Measurements from ENCODE around the gene CAMK1D.

Gene CAMK1D

DNA sequence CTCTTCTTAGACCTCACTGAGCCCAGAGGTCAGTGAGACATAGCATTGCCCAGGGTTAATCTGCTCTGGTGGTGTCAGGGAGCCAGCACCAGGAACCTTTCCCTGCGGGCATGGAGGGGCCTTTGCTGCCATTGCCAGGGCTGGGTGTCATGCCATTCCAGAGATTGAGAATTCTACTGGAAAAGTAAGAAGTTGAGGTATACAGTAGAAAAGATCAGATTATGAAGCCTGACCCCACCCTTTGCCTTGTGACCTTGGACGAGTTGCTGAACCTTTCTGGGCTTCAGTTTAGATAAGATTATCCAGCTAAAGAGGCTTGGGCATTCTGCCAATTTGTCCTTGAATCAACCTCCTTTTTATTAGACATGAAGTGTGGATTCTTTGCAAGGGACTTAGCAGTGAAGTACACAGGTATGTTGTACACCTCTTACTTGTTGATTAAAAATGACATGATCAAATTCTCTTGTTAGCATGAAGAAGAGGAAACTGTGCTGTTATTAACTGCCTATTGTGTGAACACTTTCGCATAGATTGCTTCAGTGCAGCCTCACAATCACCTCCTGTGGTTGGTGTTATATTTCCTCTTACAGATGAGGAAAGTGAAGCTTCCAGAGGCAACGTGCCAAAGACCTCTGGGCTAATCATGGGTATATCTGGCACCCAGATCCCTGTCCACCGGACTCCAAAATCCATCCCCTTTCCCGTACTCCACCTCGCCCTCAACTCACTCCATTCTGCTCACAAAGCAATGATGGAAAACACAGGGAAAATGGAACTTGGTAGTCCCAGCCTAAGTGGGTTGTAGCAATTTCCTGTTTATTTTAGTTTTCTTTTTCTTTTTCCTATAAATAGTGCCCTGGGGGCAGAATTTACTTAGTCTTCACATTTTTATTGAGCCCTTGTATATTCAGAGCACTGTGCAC, 151.3 kb downstream of the CAMK1D start:
- peak; percentile 23 for DNase-seq

DNA sequence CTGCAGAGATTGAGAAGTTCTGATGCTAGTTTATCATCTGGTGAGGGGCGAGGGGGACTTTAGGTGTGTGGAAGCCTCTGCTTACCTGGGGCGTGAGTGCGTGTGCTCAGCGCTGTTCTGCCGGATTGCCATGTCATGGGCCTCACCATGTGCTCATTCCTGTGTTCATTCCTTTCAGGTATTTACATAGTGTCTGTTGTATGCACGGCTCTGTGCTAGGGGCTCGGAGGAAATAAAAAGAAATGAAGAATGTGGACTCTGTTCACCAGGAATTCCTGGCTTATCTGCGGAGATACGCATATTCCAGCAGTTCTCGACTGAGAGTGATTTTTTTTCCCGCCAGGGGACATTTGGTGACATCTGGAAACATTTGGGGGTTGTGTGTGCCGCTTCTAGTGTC, 152.0 kb downstream of the CAMK1D start:
- DNase-seq, result no peak

DNA sequence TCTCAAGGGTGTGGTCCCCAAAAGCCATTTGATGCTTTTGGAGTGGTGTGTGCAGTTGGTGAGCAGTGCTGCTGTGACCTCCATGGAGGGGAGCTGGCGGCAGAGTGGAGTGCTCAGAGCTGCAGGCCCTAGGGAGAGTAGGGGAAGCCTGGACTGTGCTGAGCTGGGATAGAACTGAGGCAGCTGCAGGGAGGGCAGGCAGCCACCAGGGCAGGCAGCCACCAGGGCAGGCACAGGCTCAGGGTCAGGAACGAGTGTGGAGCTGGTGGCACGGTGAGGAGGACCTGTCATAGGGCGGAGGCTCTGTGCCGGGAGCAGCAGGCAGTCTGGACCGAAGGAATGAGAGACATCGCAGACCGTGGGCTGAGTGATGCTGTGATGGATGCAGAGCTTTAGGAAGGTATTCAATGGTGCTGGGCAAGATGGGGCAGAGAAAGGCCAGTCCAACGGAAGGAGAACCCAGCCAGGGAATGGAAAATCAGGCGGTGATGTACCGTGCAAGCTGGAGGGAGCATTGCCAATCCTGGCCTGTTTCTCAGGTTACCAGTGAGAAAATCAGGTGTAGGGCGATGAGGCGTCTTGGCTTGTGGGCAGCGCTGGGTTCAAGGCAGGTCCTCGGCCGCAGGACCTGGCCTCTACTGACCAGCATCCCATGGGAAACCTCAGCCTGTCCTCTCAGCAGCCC, 152.6 kb downstream of the CAMK1D start:
- DNase-seq, result no peak

DNA sequence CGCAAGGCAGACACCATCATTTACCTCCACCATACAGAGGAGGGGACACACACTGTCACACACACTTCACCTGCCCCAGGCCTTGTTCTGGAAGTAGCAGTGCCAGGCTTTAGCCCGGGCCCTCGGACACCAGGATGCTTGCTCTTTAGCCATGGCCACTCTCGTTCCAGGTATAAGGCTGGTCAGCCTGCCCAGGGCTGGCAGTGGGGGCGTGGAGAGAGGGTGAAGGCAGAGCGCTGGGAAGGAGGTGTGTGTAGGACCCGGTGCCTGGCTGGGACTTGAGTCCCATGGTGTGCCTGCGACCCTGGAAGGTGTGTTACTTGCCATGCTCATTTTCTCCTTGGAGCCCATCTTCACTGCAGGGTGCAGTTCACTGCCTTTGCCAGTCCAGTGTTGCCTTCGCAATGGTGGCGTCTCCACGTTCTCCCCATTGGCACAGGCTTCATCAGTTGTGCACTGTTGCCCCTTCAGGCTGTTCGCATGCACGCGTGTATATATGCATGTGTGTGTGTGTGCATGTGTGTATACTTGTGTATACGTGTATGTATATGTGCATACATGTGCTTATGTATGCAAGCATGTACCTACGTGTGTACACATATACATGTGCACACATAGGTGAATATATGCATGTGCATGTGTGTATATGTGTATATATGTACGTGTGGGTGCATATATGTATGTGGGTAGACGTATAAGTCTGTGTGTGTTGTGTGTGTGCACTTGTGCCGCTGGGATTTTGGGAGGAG, 153.4 kb downstream of the CAMK1D start:
- DNase-seq, result no peak

DNA sequence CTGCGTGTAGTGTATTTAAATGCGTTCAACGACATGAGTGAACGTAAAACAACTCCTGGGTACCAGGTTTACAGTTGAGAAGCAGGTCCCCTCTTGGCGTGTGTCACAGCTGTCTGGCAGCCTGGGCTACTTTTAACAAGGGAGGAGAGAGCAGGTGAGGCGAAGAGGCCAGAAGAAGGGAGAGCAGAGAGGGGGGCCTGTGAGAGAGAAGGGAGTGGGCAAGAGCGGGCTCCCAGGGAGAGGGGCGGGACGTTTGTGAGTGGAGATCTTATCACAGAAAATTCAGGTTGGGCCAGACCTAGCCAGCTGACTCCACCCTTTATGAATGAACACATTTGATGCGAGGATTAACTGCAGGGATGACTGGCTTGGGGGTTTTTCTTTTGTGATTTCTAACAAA, 154.0 kb downstream of the CAMK1D start:
- peak; percentile 84 for DNase-seq

DNA sequence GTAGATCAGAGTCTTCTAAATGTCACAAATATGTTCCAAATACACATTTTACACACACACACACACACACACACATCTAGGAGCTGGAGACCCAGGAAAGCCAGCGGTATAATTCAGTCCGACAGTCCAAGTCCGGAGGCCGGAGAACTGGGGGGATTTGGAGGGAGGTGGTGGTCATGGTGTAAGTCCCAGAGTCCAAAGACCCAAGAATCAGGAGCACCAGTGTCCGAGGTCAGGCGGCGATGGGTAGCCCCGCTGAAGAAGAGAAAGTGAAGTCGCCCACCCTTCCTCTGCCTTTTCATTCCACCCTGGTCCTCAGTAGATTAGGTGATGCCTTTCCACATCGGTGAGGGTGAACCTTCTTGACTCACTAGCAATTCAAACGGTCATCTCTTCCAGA, 154.8 kb downstream of the CAMK1D start:
- no peak for DNase-seq

DNA sequence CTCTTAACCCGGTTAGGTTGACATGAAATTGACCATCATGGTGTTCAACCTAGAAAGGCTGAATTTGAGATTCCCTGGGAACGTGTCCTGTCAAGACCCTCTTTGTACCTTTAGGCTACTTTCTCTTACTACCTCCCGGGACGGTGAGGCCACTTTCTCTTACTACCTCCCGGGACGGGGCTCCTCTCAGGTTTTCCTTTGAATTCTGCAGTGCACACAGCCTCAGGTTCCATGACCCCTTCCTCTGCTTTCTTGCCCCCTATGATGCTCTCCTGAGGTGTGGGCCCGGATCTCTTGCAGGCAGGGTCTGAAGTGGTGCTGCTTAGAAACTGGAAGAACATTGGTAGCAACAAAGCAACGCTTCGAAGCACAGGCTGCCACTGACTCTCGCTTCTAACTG, 155.3 kb downstream of the CAMK1D start:
- no peak for DNase-seq

DNA sequence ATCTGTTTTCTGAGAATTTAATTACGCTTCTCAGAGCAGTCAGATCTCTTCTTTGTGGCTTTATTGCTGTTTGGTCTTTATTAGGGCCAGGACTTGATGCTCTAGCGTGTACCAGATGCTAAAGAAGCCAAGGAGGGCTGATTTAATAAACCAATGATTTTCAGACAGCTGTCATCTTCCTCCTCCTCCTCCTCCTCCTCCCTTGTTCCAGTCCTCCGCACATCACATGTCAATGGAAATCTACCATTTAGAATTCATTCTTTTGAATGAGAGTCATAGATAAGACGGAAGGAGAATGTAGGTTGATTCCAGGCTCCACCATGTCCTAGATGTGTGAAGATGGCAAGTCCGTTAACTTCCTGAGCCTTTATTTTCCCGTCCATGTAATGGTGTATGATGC, 156.3 kb downstream of the CAMK1D start:
- no peak for DNase-seq

DNA sequence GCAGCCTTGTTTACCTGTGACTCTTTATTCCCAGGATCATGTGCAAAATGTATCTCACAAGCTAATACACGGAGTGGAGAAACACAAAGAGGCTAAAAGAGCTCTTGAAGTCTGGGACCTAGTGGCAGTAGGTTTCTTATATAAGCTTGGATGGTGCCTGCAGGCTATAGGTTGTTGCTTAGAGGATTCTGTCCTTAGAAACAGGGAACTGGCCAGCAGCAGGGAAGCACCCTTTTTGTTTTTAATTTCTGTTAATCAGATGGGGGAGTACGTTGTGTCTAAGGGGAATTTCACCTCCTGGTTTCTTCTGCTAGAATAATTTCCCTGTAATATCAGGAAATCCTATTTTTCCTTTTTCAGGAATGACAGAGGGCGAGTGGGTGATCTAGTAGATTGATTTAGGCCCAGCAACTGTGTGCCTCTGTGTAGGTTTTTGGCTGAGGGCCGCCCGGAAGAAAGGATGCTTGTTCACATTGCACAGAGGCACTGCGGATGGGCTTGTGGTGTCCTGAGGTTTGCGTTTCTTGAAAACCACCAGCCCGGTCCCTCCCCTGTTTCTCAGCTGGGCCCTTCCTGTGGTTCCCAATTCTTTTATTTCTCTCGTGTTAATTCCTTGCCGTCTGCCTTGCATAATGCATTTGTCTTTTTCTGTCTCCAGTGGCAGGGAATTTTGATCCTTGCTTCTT, 158.0 kb downstream of the CAMK1D start:
- DNase-seq, result no peak

DNA sequence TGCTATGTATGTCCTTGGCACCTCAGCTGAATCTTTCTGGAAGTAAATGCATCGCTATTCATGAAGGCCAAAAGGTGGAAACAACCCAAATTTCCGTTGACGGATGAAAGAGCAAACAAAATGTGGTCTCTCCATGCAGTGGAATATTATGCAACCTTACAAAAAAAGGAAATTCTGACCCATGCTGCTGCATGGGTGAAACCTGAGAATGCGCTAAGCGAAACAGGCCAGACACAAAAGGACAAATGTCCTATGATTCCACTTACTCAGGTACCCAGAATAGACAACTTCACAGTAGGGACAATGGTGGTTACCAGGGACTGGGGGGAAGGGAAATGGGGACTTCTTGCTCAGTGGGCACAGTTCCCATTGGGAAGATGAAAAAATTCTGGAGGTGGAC, 158.8 kb downstream of the CAMK1D start:
- DNase-seq, result no peak

DNA sequence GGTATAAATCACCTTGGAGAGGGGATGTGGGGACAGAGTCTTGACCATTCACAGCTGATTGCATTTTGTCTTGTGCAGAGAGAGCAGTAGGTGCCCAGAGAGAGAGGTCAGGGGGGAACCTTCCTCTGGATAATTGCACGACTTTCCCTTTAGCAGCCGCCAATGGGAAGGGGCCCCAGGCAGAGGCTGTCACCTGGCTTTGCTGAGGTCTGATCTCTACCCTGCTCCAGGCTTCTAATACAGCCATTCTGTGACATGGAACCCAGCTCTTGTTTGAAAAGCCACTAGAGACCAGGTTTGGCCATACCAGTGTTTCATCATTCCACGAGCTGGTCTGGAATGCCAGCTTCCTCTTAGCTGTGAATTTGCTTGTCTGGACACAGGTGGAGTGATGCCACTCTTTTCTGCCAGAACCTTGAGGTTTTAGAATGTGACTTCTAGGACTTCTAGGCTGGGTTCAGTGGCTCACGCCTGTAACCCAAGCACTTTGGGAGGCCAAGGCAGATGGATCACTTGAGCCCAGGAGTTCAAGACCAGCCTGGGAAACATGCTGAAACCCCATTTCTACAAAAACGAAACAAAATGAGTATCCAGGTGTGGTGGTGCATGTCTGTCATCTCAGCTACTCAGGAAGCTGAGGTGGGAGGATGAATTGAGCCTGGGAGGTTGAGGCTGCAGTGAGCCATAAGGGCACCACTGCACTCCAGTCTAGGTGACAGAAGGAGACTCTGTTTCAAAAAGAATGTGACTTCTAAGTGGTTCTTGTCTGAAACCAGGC, 159.9 kb downstream of the CAMK1D start:
- no peak for DNase-seq

DNA sequence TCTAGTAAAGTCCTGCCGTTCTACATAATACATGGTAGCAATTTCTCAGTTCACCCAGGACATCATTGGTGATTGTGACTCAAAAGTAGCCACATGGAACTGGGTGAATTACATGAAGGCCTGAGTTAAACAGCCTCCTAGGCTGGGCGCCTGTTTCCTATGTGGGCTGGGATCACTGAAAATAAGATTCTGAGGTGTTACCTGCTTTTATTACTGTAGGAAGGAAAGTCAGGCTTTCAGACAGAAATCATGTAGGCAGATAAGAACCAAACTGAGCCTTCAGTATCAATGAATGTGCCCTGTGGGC, 160.4 kb downstream of the CAMK1D start:
- no peak for DNase-seq

DNA sequence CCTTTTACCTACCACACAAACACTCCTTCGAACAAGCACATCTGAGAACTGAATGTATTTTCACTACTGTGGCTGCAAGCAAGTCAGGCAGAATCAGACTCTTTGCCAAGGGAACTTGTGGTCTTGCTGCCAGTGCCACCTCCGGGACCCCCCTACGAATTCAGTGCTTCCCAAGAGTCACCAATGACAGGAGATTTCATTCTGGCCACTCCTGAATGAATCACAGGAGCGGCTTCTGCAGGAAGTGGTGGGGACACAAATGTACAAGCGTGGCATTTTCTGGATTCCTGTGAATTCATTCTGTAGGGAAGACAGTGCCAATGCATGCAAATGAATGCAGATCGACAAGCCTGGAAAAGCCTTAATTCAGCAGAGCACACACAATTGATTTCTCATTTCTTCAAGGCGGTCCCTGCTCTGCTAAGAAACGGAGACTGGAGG, 161.2 kb downstream of the CAMK1D start:
- DNase-seq, result no peak

DNA sequence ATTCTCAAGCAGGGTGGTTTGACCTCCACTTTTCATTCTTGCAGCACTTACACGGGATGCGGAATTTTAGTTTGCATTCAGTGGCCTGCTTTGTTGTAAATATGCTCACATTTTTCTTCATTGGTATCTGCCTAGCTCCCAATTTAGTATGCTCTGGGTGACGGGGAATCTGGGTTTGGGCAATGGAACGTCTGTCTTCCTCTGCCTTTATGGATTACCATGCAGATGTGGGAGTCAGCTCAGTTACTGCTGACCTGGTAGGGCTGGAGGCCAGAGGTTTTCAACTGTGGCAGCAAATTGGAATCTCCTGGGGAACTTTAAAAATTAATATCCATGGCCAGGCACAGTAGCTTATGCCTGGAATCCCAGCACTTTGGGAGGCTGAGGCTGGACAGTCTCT, 161.6 kb downstream of the CAMK1D start:
- DNase-seq, result no peak

DNA sequence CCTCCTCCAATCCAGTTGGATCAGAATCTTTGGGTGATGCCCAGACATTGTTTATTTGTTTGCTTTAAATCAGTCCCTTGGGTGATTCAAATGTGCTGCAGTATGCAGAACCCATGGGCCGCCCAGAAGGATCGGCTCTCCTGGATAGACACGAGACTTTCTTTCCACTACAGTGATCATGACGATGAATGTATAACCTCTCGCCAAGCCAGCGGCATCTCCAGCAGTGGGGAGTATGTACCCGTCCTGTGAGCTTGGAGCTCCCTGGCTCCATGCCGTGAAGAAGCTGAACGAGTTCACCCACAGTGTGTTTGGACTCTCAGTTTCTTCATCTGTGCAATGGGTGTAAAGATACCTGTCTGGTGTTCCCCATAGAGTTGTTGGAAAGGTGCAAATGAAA, 162.3 kb downstream of the CAMK1D start:
- DNase-seq, result no peak

DNA sequence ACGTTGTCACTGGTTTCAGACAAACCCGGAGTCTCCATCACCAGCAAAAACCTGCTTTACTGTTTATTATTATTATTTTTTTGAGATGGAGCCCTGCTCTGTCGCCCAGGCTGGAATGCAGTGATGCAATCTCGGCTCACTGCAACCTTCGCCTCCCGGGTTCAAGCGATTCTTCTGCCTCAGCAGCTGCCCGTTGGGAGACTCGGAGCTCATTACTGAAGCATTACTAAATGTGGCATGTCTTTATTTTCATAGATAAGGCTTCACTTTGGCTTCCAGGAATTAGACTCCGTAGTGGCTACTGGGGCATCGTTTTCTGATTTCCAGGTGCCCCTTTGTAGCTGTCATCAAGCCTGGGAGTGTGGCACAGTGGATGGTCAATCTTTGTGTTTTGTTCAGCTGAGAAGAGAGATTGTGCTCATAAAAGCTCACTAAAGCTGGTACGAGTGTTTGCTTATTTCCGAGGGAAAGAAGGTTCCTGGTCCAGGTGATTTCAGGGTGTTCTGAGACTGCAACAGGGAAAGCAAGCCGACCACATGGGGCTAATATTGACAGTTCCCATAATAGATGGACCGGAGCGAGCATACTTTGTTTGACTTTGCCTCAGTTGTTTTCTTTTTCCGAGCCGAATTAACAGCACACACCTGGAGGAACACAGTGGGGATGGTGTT, 163.1 kb downstream of the CAMK1D start:
- DNase-seq, result no peak

DNA sequence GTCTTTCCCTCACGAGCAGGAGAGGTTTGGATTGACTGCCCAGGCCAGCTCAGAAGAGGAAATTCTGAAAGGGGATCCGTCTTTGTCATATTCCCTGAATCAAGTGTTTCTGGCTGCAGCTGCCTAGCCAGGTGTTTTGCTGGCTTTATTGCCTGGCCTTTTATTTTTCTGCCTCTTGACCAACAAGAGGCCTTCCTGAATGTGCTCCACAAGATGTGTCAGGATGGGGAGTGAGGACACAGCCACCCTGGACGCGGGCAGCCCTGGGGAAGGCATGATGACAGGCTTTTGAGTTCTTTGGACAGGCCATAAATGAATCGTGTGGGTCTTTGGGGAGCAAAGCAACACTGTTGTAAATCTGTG, 163.6 kb downstream of the CAMK1D start:
- peak; percentile 68 for DNase-seq

DNA sequence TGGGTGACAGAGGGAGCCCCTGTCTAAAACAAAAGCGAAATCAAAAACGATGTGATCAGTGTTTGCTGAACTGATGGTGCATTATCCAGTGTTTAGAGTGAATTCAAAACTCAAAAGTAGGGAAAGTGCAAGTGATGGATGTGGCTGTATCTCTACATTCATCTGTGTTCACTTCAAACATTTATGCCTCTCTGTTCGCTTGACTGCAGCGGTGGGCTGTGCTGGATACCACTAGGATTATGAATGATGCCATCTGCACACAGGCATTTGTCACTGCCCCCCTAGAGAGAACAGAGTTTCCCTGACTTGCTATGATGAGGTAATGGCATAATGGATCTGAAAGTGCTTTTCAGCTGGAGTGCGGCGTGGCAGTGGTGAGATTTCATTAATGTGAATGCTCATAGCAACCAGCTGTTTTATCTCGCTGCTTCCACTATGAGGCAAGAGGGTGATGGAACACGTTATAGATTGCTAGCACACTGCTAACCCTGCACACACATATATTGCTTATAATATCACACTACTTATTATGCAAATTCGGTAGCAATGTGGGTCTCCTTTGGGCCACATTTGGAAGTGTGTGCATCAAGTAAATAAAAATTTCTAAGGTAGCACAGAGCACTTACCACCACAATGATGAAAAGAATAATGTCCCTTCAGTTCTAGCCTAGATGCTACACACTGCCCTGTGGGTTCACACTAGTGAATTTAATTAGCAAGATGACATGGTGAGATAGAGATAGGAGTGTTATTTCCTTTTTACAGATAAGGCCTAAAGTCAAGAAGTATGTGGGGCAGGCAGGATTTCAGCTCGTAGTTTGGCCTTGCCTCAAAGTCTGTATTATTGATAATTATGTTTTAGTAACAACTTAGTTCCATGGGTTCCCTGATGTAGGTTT, 164.7 kb downstream of the CAMK1D start:
- DNase-seq, result peak; percentile 19

DNA sequence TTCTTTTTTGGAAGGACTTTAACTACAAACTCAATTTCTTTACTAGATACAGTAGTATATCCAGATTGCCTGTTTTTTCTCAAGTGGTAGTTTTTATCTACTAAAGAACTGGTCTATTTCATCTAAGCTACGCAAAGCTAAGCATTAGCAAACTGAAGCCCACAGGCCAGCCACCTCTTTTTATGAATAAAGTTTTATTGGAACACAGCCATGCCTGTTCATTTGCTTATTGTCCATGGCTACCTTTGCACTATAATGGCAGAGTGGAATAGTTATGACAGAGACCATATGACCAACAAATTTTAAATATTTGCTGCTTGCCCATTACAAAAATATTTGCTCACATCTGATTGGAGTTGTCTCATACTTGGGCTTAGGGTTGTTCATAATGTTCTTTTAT, 168.7 kb downstream of the CAMK1D start:
- DNase-seq, result no peak

DNA sequence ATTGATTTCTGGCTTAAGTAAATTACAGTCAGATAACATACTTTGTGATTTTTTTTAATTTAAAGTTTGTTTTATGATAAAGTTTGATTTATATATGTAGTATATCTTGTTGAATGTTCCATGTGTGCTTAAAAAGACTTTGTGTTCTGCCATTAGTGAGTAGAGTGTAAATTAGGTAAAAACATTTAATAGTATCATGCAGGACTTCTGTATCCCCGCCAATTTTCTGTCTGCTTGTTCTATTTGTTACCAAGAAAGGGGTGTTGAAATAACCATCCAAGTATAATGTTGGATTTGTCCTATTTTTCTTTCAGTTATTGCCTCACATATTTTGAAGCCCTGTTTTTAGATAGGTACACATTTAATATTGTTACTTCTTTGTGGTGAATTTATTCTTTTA, 172.1 kb downstream of the CAMK1D start:
- DNase-seq, result no peak

DNA sequence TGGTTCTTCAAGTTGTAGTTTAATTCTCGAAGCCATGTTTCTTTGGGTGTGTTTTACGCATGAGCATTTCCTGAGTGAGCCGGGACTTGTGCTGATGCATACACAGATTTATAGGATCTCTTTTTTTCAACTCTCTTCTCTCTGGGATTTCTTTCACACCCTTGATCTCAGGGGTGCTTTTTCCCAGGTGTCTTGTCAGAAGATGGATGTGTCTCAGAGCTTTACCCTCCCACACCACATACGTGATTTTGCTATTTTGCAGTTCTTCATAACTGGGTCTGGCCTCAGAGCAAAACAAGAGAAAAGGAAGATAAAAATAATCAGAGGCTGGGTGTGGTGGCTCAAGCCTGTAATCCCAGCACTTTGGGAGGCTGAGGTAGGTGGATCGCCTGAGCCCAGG, 177.0 kb downstream of the CAMK1D start:
- DNase-seq, result no peak
